GM19468 (cell line): ENCODE data around the gene RIPPLY3.
A peak's percentile ranks its signal among the peaks of the same experiment; 100 is the strongest.
"Not testable (repeated sequence)": the region's sequence is repeated elsewhere in the genome, so short reads cannot be mapped to it uniquely, and the experiment has no call there.

Source experiments
- ATAC-seq: cut with Tn5 transposase; IDR thresholded peaks from one replicate; pipeline ENCODE4 v1.9.1; 2021; ENCODE audit warnings: mild to moderate bottlenecking, moderate library complexity, moderate number of reproducible peaks; ENCODE audit not compliant: unreplicated experiment; ENCODE audit errors: extremely low read depth

The RIPPLY3 gene

DNA sequence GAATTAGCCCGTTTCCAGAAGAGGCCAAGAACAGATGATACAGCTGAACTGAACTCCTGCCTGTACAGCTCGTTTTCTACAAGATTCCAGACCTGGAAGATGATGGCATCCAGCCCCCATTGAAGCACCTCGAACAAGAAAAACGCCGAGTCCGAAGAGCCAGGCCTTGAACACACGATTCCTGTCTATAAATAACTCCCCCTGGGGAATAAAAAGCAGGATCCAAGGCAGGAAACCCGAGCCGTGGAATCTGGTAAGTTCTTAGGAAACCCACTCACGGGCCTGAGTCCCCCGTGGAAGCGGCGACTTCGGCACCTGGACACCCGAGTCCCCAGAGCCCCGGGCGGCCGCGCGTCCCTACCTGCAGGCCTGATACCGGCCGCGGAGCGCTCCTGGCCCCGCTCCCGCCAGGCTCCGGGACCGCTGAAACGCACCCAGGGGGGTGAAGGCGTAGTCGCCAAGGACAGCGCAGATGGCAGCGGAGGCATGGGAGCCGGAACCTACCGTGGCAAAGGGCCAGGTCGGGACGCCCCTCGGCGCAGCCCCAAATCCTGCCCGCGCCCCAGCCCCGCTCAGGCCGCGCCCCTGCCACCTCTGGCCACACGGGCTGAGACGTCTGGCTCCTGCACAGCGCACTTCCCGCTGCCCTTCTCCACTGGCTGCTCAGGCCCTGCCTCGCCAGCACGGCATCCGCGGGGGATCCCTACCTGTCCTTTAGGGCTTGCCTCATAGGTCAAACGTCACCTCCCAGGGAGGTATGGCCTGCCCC is 26.0 kb upstream of the RIPPLY3 start:
- ATAC-seq = no peak

DNA sequence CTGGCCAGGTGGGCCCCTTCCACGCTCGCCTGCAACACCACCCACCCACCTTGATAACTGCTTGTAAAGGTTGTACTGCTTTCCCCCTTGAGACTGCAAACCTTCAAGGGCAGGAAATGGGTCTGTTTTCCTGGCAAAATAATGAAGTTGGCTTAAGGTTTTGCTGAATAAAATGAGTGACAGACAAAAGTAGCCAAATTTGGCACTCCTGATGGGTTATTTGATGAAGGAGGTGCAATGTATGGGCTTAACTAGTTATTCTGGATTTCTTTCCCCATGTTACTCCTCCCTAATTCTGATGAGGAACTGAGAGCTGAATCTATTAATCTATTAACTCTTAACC is 25.5 kb upstream of the RIPPLY3 start:
- no peak for ATAC-seq

DNA sequence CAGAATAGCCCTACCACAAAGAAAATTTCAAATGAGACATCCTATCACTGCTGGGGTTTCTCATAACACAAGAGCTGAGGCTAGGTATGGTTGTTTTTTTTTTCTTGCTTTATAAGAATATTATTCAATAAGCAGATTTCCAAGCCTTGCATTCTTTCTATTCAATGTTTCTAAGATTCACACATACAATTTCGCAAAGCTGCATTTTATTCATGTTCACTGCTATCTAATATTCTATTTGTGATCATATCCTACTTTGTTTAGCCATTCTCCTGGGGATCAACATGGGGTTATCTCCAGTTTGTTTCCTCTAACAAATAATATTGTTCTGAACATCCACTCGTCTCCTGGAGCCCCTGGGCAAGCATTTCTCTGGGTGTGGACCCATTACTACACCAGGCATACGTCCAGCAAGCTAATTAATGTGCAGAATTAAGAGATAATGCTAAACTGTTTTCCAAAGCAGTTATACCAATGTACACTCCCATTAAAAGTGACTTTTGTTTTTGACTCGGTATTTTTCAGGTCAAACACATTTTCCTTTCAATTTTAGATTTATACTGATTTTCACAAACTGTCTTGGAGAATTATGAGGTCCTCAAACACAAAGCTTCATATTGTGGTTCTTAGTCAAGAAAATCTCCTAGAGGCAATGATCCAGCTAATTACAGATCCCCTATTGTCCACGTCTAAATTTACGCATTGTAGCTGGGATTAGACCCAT is 24.4 kb upstream of the RIPPLY3 start:
- ATAC-seq = no peak

DNA sequence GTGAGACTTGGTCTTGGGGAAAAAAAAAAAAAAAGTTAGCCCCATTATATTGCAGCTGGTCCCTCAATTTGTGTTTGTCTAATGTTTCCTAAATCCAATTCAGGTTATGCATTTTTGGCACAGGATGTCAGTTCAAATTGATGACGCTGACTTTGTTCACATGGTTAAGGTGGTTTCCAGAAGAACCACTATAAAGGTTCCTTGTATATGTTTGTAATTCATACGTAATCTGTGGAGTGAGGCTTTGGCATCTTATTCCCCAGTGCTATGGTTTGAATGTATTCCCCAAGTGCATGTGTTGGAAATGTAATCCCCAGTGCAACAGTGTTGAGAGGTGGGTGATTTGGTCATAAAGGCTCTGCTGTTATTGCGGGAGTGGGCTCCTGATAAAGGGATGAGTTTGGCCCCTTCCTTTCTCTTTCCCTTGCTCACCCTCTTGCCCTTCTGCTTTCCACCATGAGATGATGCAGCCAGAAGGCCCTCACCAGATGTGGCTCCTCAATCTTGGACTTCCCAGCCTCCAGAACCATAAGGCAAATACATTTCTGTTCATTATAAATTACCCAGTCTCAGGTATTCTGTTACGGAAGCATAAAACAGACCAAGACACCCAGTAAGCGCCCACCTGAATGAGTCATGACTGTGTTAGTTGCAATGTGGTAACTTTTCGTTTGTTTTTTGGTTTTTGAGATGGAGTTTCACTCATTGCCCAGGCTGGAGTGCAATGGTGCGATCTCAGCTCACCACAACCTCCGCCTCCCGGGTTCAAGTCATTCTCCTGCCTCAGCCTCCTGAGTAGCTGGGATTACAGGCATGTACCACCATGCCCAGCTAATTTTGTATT is 20.5 kb upstream of the RIPPLY3 start:
- no peak for ATAC-seq

DNA sequence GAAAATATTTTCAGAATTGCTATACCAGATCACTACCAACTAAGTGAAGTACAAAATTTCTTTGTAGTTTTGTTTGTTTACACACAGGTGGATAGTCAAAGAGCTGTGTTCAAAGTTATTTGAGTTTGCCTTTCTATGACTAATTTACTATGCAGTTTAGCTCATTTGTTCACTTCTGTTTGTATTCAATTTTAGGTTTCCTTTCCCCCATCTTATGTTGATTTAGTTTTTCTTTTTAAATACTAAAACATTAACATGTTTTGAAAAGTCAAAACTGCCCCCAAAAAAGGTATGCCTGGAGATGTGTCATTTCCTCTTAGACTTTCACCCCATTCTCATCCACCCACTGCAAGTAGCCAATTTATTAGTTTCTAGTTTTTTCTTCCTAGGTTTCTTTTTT is 18.7 kb upstream of the RIPPLY3 start:
- no peak for ATAC-seq

DNA sequence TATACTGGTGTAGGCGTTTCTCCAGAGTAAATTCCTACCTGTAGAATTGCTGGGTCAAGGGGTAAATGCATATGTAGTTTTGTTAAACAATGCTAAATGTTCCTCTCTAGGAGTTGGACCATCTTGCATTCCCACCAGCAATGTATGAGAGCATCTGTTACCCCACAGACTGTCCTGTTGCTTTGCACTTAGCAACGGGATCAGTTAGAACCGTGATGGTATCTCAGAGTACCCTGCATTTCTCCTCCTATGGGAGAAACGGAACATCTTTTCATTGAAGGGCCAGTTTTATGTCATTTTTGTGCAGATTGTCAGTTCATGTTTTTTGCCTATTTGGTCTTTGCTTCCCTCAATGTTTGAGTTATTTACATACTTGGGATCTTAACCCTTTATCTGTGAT is 18.0 kb upstream of the RIPPLY3 start:
- ATAC-seq = no peak

DNA sequence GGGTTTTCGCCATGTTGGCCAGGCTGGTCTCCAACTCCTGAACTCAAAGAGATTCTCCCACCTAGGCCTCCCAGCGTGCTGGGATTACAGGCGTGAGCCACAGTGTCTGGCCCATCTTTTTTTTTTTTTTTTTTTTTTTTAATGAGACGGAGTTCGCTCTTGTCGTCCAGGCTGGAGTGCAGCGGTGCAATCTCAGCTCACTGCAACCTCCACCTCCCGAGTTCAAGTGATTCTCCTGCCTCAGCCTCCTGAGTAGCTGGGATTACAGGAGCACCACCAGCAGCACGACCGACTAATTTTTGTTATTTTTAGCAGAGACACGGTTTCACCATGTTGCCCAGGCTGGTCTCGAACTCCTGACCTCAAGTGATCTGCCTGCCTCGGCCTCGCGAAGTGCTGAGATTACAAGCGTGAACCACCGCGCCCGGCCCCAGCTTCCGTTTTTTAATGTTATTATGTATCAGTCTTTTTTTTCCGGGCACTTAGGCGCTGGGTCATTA is 17.3 kb upstream of the RIPPLY3 start:
- not testable (repeated sequence) for ATAC-seq

DNA sequence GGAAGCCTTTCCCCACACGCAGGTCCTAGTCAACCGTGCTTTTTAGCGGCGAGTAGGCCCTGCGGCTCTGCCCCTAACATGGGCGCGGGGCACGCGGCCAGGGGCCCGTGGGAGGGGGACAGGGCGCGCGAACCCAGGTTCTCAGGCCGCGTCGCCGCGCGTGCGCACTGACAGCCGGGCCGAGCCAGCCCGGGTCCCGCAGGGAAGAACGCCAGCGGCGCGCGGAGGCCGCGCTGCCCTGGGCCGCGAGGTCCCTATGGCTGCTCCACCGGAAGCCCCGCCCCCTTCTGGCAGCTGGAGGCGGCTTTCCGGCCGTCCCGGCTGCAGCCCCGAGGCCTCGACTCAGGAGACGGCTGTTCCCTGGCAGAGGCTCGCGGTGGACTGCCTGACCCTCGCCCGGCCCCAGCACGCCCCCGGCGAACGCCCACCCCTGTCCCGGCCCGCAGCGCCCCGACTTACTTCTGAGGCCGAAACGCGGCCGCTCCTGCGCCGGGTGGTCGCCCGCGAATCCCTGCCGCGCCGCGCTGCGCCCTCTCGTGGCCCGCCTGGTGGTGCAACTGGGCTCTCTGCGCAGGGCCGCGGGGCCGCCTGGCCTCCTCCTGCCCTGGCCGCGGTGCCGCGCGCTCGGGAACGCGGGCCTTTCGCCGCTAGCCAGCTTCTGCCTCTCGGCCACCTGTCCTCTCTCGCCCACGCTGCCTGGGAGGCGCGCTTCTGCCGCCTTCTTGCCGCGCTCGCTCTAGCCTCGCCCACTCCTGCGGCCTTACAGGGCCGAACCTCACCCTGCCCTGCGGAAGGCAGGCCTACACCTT is 16.6 kb upstream of the RIPPLY3 start:
- peak; percentile 84 for ATAC-seq

DNA sequence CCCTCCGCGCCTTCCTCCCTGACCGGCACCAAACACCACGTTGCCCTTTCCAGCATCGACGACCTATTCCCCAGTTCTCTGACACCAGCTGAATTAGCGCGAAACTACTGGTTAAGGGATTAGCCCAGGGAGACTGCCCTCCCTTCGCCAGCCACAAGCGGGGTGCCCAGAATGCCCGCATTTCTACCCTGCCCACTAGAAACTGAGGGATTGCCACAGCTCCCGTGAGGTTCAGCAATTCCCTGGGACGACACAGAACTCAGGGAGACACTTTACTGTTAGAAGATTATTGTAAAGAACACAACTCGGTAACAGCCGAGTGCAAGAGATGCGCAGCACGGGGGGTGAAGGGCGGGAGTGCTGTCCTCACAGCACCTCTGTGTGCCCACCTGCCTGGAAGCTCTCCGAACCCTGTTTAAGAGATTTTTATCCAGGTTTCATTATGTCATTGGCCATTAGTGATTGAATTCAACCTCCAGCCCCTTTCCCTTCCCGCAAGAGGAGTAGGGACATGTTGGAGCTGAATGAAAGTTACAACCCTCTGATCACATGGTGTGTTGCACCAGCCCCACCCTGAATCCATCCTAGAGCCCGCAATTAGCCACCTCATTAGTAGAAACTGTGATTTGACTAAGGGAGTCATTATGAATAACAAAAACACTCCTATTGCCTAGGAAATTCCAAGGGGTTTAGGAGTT is 15.8 kb upstream of the RIPPLY3 start:
- no peak for ATAC-seq

DNA sequence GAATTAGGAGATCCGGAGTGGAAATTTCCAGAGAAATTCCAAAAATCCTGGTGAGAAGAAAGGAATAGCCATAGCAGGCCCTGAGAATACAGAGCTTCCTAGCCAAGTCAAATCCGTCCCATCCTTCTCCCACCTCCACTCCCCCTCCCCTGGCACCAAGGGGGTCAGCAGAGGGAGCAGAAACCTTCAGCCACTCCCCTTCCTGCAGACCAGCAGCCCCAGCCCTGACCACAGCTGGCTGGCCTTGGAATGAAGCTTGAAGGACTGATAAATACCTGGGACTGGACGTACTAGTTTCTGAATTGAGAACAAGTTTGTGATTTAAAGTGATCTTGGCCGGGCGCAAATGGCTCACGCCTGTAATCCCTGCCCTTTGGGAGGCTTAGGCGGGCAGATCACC is 13.8 kb upstream of the RIPPLY3 start:
- no peak for ATAC-seq

DNA sequence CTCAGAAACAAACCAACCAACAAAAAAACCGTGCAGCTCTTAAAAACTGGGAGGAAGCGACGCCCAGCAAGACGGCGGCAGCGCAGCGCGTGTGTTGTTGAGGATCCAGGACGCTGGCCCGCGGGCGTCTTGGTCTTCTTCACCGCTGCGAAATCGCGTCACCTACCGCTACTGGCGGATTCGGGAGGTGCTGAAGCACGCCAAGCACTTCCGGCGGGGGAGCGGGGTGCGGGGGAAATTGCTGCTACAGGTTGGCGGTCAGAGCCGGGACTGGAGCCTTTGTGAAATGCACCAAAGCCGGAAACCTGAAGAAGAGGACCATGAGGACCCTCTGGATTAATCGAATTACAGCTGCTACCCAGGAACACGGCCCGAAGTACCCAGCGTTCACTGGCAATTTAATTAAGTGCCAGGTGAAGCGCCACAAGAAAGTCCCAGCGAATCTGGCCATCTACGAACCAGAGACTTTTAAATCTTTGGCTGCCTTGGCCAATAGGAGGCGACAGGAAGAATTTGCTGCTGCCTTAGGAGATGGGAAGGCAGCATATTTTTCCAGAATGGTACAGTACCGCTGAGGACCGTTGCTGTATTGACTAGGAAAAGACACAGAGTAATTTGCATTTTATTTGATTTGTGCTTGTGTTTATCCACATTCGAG is 11.9 kb upstream of the RIPPLY3 start:
- ATAC-seq = no peak

DNA sequence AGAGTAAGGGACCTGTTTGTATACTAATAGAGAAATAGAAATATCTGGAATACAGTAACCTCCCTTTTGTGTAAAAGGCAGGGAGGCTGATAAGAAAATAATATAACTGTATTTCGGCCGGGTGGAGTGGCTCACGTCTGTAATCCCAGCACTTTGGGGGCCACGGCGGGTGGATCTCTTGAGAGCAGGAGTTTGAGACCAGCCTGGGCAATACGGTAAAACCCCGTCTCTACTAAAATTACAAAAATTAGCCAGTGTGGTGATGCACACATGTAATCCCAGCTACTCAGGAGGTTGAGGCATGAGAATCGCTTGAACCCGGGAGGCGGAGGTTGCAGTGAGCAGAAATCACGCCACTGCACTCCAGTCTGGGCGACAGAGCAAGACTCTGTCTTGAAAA is 11.2 kb upstream of the RIPPLY3 start:
- not testable (repeated sequence) for ATAC-seq

DNA sequence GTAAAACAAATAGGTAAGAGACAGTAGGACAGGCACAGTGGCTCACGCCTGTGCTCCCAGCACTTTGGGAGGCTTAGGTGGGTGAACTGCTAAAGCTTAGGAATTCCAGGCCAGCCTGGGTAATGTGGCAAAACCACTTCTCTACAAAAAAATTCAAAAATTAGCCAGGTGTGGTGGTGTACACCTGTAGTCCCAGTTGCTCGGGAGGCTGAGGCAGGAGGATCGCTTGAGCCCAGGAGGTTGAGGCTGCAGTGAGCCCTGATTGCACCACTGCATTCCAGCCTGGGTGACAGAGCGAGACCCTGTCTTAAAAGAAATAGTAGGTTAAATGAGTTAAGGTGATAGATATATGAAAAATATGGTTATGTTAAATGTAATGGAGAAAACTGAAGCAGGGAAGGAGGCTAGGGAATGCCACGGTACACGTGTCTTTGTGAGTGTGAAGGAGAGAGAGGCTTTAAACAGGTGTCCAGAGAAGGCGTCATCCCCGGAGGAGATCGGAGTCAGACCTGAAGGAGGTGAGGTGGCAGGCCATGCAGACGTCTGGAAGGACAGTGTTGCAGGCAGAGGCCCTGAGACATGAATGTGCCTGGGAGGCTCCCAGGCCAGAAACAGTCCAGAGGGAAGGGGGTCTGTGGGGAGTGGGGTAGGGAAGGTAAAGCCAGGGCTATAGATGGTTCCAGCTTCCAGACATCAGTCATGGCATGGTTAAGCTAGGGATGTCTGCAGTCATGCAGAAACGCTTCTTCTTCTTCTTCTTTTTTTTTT is 7.2 kb upstream of the RIPPLY3 start:
- ATAC-seq = no peak

DNA sequence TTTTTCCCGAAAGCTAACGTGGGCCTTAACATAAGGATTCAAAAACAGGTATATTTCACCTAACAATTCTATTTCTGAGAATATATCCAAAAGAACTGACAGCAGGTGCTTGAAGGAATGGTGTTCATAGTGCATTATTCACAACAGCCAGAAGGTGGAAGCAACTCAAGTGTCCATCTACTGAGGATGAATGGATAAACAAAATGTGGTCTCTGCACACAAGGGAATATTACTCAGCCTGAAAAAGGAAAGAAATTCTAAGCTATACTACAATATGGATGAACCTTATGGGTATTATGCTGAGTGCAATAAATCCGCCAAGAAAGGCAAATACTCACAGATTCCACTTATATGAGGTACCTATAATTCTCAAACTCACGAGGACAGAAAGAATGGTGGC is 6.1 kb upstream of the RIPPLY3 start:
- ATAC-seq = no peak

DNA sequence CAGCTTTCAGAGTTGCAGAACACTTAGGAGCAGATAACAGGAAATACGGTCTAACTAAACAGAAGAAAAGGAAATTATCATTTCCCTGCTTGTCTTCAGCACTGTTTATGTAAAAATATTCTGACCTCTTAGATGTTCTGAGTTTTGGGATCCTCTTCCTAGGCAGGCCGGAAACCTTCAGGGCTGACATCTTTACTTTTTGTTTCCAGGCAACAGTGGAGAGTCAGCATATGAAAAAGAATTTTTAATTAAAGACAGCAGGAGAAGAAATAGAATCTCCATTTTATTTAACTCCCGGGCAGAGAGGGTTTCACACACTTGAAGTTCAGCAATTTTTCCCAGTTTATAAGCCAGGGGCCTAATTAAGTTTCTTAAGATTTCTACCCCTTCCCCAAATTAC is 5.1 kb upstream of the RIPPLY3 start:
- ATAC-seq = no peak

DNA sequence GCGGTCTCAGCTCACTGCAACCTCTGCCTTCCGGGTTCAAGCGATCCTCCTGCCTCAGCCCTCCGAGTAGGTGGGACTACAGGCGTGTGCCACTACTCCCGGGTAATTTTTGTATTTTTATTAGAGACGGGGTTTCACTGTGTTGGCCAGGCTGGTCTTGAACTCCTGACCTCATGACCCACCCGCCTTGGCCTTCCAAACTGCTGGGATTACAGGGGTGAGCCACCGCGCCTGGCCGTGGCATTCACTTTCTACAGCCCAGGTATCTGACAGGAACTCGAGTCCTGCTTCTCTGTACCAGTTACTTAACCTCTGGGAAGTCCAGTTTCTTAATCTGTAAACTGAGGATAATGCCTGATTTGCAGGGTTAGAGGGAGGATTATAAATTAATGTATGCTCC is 3.7 kb upstream of the RIPPLY3 start:
- ATAC-seq = not testable (repeated sequence)

DNA sequence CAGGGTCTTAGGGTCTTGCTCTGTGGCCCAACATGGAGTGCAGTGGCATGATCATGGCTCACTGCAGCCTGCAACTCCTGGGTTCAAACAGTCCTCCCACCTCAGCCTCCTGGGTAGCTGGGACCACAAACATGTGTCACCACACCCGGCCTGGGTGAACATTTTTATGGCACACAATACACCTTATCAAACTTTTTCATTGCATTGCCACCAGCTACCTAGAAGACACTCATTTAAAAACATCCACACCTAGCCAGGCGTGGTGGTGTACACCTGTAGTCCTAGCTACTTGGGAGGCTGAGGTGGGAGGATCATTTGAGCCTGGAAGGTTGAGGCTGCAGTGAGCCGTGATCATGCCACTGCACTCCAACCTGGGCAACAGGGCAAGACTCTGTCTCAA is 2.6 kb upstream of the RIPPLY3 start:
- not testable (repeated sequence) for ATAC-seq
